Gastrocnemius medialis (tissue), 4 donors: ENCODE measurements around the gene SH2D4B. TPM values are rescaled to one million over a fixed set of nuclear protein-coding genes. Genes with fewer than 3 reads are reported as not detected.

ENCODE experiments used
- ATAC-seq, 2 donors: fragments of 150-250 bp; one replicate each; pipeline ENCODE4 v1.9.1; 2016
- DNase-seq, 2 donors: peaks; one replicate each; pipeline ENCODE4 v3.0.0-alpha.2; 2019
- H3K27ac ChIP-seq, 4 donors: fragments of 200-600 bp; sonication (generic); 1 replicate in 1 of 4; 2 replicates in 3 of 4; pipeline ENCODE4 v1.5.1; 2016 to 2018; ENCODE audit warnings: mild to moderate bottlenecking in 2 of 4, moderate library complexity in 1 of 4
- H3K27me3 ChIP-seq, 3 donors: fragments of 200-600 bp; sonication (generic) in 2 of 3; 1 replicate in 1 of 3; 2 replicates in 2 of 3; pipeline versions ENCODE4 v1.5.1 to v1.6.0; 2016 to 2019; ENCODE audit warnings: mild to moderate bottlenecking in 1 of 3, moderate library complexity in 1 of 3
- H3K36me3 ChIP-seq, 2 donors: fragments of 200-600 bp; sonication (generic) in 1 of 2; one replicate each; pipeline ENCODE4 v1.5.1; 2017 to 2018
- H3K4me1 ChIP-seq, 2 donors: fragments of 200-600 bp; sonication (generic) in 1 of 2; one replicate each; pipeline ENCODE4 v1.5.1; 2016 to 2017; ENCODE audit warnings: mild to moderate bottlenecking in 2 of 2
- H3K4me3 ChIP-seq, 4 donors: fragments of 200-600 bp; sonication (generic) in 3 of 4; 1 replicate in 1 of 4; 2 replicates in 3 of 4; pipeline ENCODE4 v1.5.1; 2016 to 2019; ENCODE audit warnings: mild to moderate bottlenecking in 2 of 4
- H3K9me3 ChIP-seq, 3 donors: fragments of 200-600 bp; sonication (generic) in 2 of 3; 1 replicate in 1 of 3; 2 replicates in 2 of 3; pipeline ENCODE4 v1.5.1; 2016 to 2019
- POLR2A ChIP-seq, 2 donors: fragments of 450-650 bp; IDR thresholded peaks; one replicate each; pipeline ENCODE4 v1.6.1; 2017; ENCODE audit warnings: antibody characterized with exemption in 2 of 2, mild to moderate bottlenecking in 2 of 2, moderate library complexity in 2 of 2
- in situ Hi-C, 4 donors: fragments of 200-750 bp; cut with MboI; loops; one replicate each; pipeline versions ENCODE4 v1.15.0 to v1.8.0; 2017; ENCODE audit warnings: low sequenced_read_pairs in 4 of 4
- intact Hi-C: fragments of 100-400 bp; cut with DNase I; formaldehyde crosslinking; loops from one replicate; pipeline ENCODE4 v1.15.1; 2023; ENCODE audit warnings: low total_unique reads
- total RNA-seq, 4 donors: library from RNA; depleted of rRNA; stranded (reverse); fragments of >200 nt; gene quantifications; one replicate each; pipeline versions ENCODE4 v1.1.0 to v1.2.3, GENCODE V29; 2016
- TF ChIP-seq, protein P1 (sequence below), 5 experiments: fragments of 450-650 bp in 3 of 5; fragments of 200-600 bp in 2 of 5; sonication (generic) in 2 of 5; IDR thresholded peaks in 4 of 5; conservative IDR thresholded peaks in 1 of 5; 1 replicate in 4 of 5; 2 replicates in 1 of 5; pipeline ENCODE4 v1.5.1; 2016 to 2019; ENCODE audit warnings: antibody characterized with exemption in 5 of 5, mild to moderate bottlenecking in 3 of 5, moderate library complexity in 3 of 5

SH2D4B gene
- total RNA-seq = not detected

DNA sequence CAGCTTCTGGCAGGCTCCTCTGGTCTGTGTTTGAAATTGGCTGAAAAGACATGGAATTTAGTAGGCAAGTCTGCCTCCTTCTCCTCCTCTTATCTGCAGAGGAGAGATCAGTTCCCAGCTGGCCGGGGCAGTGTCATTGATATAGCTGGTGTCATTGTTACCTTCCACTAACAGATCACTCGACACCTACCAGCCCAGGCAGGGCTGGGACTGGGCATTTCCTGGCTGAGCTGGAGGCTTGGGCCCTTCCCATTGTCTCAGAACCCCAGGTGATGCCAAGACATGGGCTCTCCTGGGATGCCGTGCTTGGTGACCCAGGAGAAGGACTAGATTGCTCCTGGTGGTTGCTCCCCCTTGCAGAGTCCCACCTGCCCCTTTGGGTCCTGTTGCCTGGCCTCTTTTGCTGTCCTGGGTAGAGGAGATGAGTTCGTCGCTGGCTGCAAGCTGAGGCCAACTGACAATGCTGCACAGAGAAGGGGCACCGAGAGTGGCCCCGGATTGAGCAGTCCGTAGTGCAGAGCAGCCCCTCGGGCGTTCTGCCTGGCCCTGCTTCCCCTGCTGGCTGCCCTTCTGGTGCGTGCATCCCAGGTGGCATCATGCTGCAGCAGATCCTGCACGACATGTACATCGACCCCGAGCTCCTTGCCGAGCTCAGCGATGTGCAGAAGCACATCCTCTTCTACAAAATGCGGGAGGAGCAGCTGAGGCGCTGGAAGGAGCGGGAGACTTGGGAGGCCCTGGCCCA, at the start of gene SH2D4B:
Gene SH2D4B (plus strand): TSS at position 167 of the 745 bp plus-strand sequence. CDS start 430 bp downstream, at position 597.
- DNase-seq (no peak), ATAC-seq (no peak)
- Histone ChIP-seq H3K4me3 (no peak within 1 kb of the TSS), H3K27me3 (no peaks in the 10 kb centered on the region), H3K36me3 (no peaks in the 10 kb centered on the region), H3K9me3 (no peaks in the 10 kb centered on the region), H3K4me1 (no peaks in the 10 kb centered on the region), H3K27ac (no peak within 1 kb of the TSS)
- TF ChIP-seq, protein P1, sequence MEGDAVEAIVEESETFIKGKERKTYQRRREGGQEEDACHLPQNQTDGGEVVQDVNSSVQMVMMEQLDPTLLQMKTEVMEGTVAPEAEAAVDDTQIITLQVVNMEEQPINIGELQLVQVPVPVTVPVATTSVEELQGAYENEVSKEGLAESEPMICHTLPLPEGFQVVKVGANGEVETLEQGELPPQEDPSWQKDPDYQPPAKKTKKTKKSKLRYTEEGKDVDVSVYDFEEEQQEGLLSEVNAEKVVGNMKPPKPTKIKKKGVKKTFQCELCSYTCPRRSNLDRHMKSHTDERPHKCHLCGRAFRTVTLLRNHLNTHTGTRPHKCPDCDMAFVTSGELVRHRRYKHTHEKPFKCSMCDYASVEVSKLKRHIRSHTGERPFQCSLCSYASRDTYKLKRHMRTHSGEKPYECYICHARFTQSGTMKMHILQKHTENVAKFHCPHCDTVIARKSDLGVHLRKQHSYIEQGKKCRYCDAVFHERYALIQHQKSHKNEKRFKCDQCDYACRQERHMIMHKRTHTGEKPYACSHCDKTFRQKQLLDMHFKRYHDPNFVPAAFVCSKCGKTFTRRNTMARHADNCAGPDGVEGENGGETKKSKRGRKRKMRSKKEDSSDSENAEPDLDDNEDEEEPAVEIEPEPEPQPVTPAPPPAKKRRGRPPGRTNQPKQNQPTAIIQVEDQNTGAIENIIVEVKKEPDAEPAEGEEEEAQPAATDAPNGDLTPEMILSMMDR (IDR thresholded peaks at IDR 0.05 in 4 of 5, conservative IDR thresholded peaks at IDR 0.05 in 1 of 5) = no peak
- no peak for TF ChIP-seq POLR2A (IDR thresholded peaks at IDR 0.05)
- intact Hi-C loops = no loop called here
- in situ Hi-C loops = no loop called here

DNA sequence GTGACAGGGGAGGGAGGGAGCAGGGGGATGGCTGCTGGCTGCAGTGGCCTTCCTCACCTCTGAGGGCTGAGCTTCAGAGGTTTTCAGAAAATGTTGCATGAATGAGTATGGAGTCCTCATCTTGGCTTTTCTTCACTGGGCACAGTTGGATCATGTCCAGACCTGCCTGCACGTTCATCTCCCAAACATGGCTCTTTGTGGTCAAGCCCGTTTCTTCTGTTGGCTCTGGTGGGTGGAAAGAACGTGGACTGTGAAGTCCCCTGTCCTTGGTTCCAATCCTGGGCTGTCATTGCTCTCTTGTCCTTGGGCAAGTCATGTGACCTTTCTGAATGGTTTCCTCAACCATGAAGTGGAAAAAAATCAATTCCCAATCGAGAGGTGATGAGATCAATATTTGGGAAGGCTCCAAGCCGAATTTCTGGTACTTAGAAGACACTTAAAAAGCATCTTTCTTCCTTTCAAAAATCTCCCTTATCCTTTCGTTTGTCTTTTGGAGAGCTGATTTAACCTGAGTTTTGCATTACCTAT, 49.1 kb upstream of the SH2D4B start:
- peaks cover 36 to 44% of the 10 kb centered on the region in 2 donors for H3K4me1 ChIP-seq

DNA sequence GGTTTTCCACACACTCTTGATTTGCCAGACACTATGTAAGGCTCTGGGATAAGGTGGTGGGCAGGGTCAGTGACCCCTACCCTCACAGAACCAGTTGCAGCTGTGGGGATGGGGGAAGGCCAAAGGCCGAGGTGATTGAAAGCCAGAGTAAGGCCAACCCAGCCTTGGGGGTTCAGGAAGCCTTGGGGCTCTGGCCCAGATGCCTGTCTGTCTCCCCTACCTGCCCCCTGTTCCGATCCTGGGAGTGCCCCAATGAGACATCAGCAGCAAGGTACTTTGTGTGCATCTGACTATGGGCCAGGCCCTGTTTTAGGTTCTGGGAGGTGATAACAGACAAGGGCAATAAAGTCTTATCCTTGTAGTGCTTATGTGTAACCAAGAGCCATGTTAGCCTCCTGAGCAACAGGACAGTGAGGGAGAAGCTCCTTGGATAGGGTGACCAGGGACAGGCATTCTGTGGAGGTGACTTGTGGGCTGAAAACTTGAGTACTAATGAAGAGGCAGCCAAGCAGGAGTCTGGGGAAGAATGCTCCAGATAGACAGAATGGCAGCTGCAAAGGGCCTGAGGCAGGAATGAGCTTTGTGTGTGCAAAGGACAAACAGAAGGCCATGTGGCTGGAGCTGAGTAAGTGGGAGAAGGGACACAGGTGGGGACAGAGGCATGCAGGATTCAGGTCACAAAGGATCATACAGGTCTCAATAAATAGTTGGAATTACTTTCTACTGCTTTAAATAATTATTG, 48.2 kb upstream of the SH2D4B start:
- H3K27ac ChIP-seq = no peak overlapping the region
- no peaks in the 10 kb centered on the region for H3K27me3 ChIP-seq
- TF ChIP-seq, protein P1 (IDR thresholded peaks at IDR 0.05 in 4 of 5, conservative IDR thresholded peaks at IDR 0.05 in 1 of 5) = no peak
- TF ChIP-seq POLR2A (IDR thresholded peaks at IDR 0.05) = no peak
- intact Hi-C loops = no loop called here
- in situ Hi-C loops = no loop called here
- H3K36me3 ChIP-seq = no peaks in the 10 kb centered on the region
- DNase-seq (no peak), ATAC-seq (no peak)
- H3K4me1 ChIP-seq = peaks cover 44% of the 10 kb centered on the region in 2 donors
- no peaks in the 10 kb centered on the region for H3K9me3 ChIP-seq
- no peak overlapping the region for H3K4me3 ChIP-seq

More for the DNA sequence above, 49.1 kb upstream of the SH2D4B start:
- no peak overlapping the region for H3K27ac ChIP-seq
- H3K9me3 ChIP-seq = no peaks in the 10 kb centered on the region
- ATAC-seq (no peak), DNase-seq (no peak)
- H3K27me3 ChIP-seq = no peaks in the 10 kb centered on the region
- H3K4me3 ChIP-seq = no peak overlapping the region
- intact Hi-C loops (no loop called here), in situ Hi-C loops (no loop called here)
- no peaks in the 10 kb centered on the region for H3K36me3 ChIP-seq
- TF ChIP-seq, protein P1 (IDR thresholded peaks at IDR 0.05 in 4 of 5, conservative IDR thresholded peaks at IDR 0.05 in 1 of 5) = no peak
- TF ChIP-seq POLR2A (IDR thresholded peaks at IDR 0.05) = no peak

DNA sequence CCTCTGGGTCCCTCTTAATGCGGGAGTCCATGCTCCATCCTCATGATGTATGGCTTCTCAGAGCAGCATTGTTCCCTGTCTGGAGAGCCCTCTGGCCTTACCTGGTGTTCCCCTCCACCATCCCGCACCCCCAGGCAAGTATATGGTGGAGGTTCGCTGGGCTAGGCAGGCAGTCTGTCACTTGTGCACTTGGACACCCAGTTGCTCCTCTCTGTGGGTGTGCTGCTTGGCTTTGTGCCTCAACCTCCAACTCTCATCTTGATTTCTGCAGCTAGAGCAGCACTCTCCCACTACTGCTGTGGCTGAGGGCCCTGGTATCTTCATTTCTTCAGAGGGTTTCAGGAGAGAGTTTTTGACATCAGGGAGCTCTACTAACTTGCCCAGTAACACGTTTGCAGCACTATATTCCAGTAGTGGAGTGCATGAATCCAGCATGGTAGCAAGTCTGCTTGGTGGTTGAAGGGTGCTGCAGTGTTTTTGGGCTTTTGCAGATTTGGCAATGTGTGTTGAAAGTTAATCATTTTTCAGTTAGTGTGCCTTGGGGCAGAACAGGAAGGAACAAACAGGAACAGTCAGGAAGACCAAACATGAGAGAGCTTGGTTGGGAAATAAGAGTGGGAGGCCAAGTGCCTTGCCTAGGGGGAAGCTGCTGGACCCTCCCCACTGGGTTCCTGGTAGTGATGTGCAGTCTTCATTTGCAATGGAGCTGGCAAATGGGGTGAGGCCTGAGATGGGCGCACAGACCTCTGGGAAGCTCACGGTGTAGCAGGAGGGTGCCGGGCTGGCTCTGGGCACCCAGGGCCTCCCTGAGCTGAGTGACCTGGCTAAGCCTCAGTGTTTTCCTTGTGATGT, 46.2 kb upstream of the SH2D4B start:
- H3K9me3 ChIP-seq = no peaks in the 10 kb centered on the region
- H3K27me3 ChIP-seq = no peaks in the 10 kb centered on the region
- H3K4me1 ChIP-seq = peaks cover 32 to 36% of the 10 kb centered on the region in 2 donors
- no peak overlapping the region for H3K4me3 ChIP-seq
- peak overlapping the region in 1 of 4 donors; percentile 34 for H3K27ac ChIP-seq
- TF ChIP-seq, protein P1 (IDR thresholded peaks at IDR 0.05 in 4 of 5, conservative IDR thresholded peaks at IDR 0.05 in 1 of 5) = no peak
- TF ChIP-seq POLR2A (IDR thresholded peaks at IDR 0.05) = no peak
- in situ Hi-C loops (no loop called here), intact Hi-C loops (no loop called here)
- no peaks in the 10 kb centered on the region for H3K36me3 ChIP-seq
- no peak for DNase-seq
- no peak for ATAC-seq
